B cell (primary cell): ENCODE data around the gene RAD51B. TPM values are rescaled to one million over a fixed set of nuclear protein-coding genes. Genes with fewer than 3 reads are reported as not detected.

Experiments
- ATAC-seq: fragments of 200-7000 bp; cut with Tn5 transposase; one replicate; pipeline ENCODE4 v1.10.0; 2021; ENCODE audit warnings: low read depth, mild to moderate bottlenecking, moderate number of reproducible peaks, moderate library complexity
- CTCF ChIA-PET: fragments of 350-600 bp; sonication (Branson Sonifier 250); formaldehyde crosslinking; loops from one replicate; lab custom pipeline; 2021; ENCODE audit warnings: antibody characterized with exemption, inconsistent platforms; lab: Charles Lee
- POLR2A ChIA-PET: fragments of 350-600 bp; sonication (Branson Sonifier 250); formaldehyde crosslinking; loops from one replicate; lab custom pipeline; 2021; ENCODE audit warnings: antibody characterized with exemption; lab: Charles Lee
- DNase-seq: peaks from one replicate; pipeline ENCODE4 v3.0.0; 2013
- H2AFZ ChIP-seq: 2 replicates; pipeline ENCODE4 v1.6.1; 2012; ENCODE audit warnings: mild to moderate bottlenecking, low read depth, low read length; ENCODE audit not compliant: insufficient read depth, poor library complexity, severe bottlenecking
- H3K27ac ChIP-seq, 2 donors: 1 replicate in 1 of 2; 2 replicates in 1 of 2; pipeline ENCODE4 v1.5.1; 2012 to 2013; ENCODE audit warnings: low read length in 2 of 2, mild to moderate bottlenecking in 2 of 2, moderate library complexity in 1 of 2
- H3K27me3 ChIP-seq, 4 experiments: fragments of 200-600 bp in 1 of 4; sonication (generic) in 1 of 4; replicated peaks in 1 of 4; 1 replicate in 2 of 4; 2 replicates in 2 of 4; pipeline versions ENCODE4 v1.6.1 to v1.7.0; 2013 to 2016; ENCODE audit warnings: low read length in 3 of 4, mild to moderate bottlenecking in 2 of 4, mixed read lengths in 1 of 4, moderate library complexity in 1 of 4; ENCODE audit not compliant: insufficient read depth in 4 of 4, control insufficient read depth in 3 of 4; ENCODE audit errors: control extremely low read depth in 1 of 4
- H3K36me3 ChIP-seq, 2 experiments: replicated peaks in 1 of 2; 1 replicate in 1 of 2; 2 replicates in 1 of 2; pipeline versions ENCODE4 v1.6.1 to v1.7.1; 2013; ENCODE audit warnings: low read length in 1 of 2; ENCODE audit not compliant: insufficient read depth in 2 of 2, control insufficient read depth in 1 of 2; ENCODE audit errors: control extremely low read depth in 1 of 2, extremely low read depth in 1 of 2
- H3K4me1 ChIP-seq, 2 donors: fragments of 200-600 bp in 1 of 2; sonication (generic) in 1 of 2; 1 replicate in 1 of 2; 2 replicates in 1 of 2; pipeline versions ENCODE4 v1.5.1 to v1.6.1; 2013 to 2017; ENCODE audit warnings: low read length in 2 of 2; ENCODE audit not compliant: control insufficient read depth in 2 of 2, insufficient read depth in 2 of 2
- H3K4me2 ChIP-seq: replicated peaks from 2 replicates; pipeline ENCODE3; 2012; ENCODE audit warnings: mild to moderate bottlenecking, low read depth, low read length; ENCODE audit not compliant: poor library complexity, severe bottlenecking
- H3K4me3 ChIP-seq, 5 experiments: fragments of 200-600 bp in 1 of 5; sonication (generic) in 1 of 5; 1 replicate in 3 of 5; 2 replicates in 2 of 5; pipeline versions ENCODE4 v1.5.1 to v1.7.0; 2011 to 2016; ENCODE audit warnings: low read length in 4 of 5, mild to moderate bottlenecking in 4 of 5, low read depth in 2 of 5, control low read depth in 1 of 5, moderate library complexity in 1 of 5; ENCODE audit not compliant: insufficient read depth in 1 of 5; ENCODE audit errors: control extremely low read depth in 1 of 5, extremely low read depth in 1 of 5
- H3K79me2 ChIP-seq: fragments of 200-600 bp; sonication (generic); one replicate; pipeline ENCODE4 v1.6.0; 2016; ENCODE audit warnings: low read length; ENCODE audit not compliant: control insufficient read depth, insufficient read depth
- H3K9ac ChIP-seq: fragments of 200-600 bp; sonication (generic); 2 replicates; pipeline ENCODE4 v1.6.1; 2017; ENCODE audit warnings: mild to moderate bottlenecking, low read length, moderate library complexity
- H3K9me3 ChIP-seq, 3 donors: one replicate each; pipeline versions ENCODE4 v1.6.1 to v1.7.1; 2013; ENCODE audit warnings: low read length in 2 of 3; ENCODE audit not compliant: control insufficient read depth in 2 of 3, insufficient read depth in 1 of 3; ENCODE audit errors: control extremely low read depth in 1 of 3
- H4K20me1 ChIP-seq: 2 replicates; pipeline ENCODE4 v1.6.0; 2012; ENCODE audit warnings: mild to moderate bottlenecking, low read length; ENCODE audit not compliant: insufficient read depth, control insufficient read depth, poor library complexity, severe bottlenecking
- H3K27ac Mint-ChIP-seq: one replicate; pipeline ENCODE4 v1.8.0; 2021; ENCODE audit warnings: mixed read lengths
- H3K27me3 Mint-ChIP-seq: one replicate; pipeline ENCODE4 v1.8.0; 2021; ENCODE audit warnings: mixed read lengths
- H3K4me1 Mint-ChIP-seq: one replicate; pipeline ENCODE4 v1.8.0; 2021; ENCODE audit warnings: mixed read lengths
- H3K4me3 Mint-ChIP-seq: one replicate; pipeline ENCODE4 v1.8.0; 2021; ENCODE audit warnings: mixed read lengths
- H3K9me3 Mint-ChIP-seq: one replicate; pipeline ENCODE4 v1.8.0; 2022; ENCODE audit warnings: mixed read lengths; ENCODE audit not compliant: insufficient read depth
- EZH2 ChIP-seq: IDR thresholded peaks from 2 replicates; pipeline ENCODE4 v1.6.1; 2012; ENCODE audit warnings: borderline replicate concordance, low read depth, mild to moderate bottlenecking, moderate library complexity, low read length; ENCODE audit not compliant: insufficient read depth, poor library complexity, severe bottlenecking
- WGBS: methylation state at CpG from one replicate; pipeline ENCODE4 v1.1.5; 2013; ENCODE audit warnings: missing lambda C conversion rate; ENCODE audit not compliant: insufficient coverage; 5-methylcytosine and 5-hydroxymethylcytosine counted together
- intact Hi-C: fragments of 100-400 bp; cut with micrococcal nuclease; formaldehyde crosslinking; loops from one replicate; pipeline ENCODE4 v1.10.0; 2022
- polyA plus RNA-seq: library from polyadenylated mRNA; depleted of rRNA; stranded (reverse); fragments of >200 nt; gene quantifications from 2 replicates; pipeline ENCODE4 v1.2.3, GENCODE V29; 2012
- total RNA-seq, 2 donors: library from RNA; stranded (reverse); fragments of 120-200 nt in 1 of 2; gene quantifications; 1 replicate in 1 of 2; 2 replicates in 1 of 2; pipeline versions ENCODE4 v1.2.3 to v1.2.4, GENCODE V29; 2013 to 2022
- TF ChIP-seq, protein P1 (sequence below): fragments of 200-600 bp; IDR thresholded peaks from one replicate; pipeline ENCODE4 v1.8.0; 2022; ENCODE audit warnings: antibody characterized with exemption, mild to moderate bottlenecking

RAD51B gene
- total and polyA plus RNA-seq, 2 donors (not counting 1 experiment from before 2014, with no cell fraction given), result 6.5 to 60.6 TPM

DNA sequence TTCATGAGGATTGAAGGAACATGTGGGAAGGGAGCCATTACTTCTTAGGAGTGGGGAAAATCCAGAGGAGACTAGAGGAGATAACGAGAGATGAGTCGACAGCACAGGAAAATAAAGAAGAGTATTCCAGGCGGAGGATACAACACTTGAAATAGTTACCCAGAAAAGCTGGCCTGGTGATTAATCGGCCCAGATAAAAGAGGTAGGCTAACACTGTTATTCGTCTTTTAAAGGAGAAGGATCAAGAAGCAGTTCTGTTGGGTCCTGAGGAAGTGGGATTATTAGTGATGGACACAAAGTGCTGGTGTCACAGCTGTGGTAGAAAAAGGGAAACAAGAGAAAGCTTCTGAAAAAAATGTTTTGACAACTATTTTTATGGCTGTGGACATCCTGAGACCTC is 548.0 kb downstream of the RAD51B start:
- Histone ChIP-seq H3K4me2 (peak overlapping the region; percentile 71), H2AFZ (no peak overlapping the region), H3K4me1 (peaks cover 82 to 93% of the 10 kb centered on the region in 2 donors), H3K9me3 (peaks cover 0 to 9% (median 0%) of the 10 kb centered on the region in 3 donors), H4K20me1 (no peaks in the 10 kb centered on the region), H3K79me2 (no peaks in the 10 kb centered on the region), H3K27me3 (no peaks in the 10 kb centered on the region), H3K4me3 (no peak overlapping the region), H3K36me3 (no peaks in the 10 kb centered on the region), H3K9ac (no peak overlapping the region), H3K27ac (peak overlapping the region; percentile 78 to 84)
- no peak for TF ChIP-seq EZH2
- TF ChIP-seq, protein P1, sequence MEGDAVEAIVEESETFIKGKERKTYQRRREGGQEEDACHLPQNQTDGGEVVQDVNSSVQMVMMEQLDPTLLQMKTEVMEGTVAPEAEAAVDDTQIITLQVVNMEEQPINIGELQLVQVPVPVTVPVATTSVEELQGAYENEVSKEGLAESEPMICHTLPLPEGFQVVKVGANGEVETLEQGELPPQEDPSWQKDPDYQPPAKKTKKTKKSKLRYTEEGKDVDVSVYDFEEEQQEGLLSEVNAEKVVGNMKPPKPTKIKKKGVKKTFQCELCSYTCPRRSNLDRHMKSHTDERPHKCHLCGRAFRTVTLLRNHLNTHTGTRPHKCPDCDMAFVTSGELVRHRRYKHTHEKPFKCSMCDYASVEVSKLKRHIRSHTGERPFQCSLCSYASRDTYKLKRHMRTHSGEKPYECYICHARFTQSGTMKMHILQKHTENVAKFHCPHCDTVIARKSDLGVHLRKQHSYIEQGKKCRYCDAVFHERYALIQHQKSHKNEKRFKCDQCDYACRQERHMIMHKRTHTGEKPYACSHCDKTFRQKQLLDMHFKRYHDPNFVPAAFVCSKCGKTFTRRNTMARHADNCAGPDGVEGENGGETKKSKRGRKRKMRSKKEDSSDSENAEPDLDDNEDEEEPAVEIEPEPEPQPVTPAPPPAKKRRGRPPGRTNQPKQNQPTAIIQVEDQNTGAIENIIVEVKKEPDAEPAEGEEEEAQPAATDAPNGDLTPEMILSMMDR, result no peak
- Mint-ChIP-seq H3K4me1 (peaks cover 91% of the 10 kb centered on the region), H3K9me3 (no peaks in the 10 kb centered on the region), H3K27ac (peak overlapping the region; percentile 97), H3K4me3 (peak overlapping the region; percentile 70), H3K27me3 (no peaks in the 10 kb centered on the region)
- intact Hi-C loops, result loop anchor here (5.0 kb wide), 2 partner anchors 100 to 450 kb away; no protein-coding TSS in a partner anchor
- CTCF ChIA-PET, result interaction anchor here (0.8 to 3.1 kb wide), 12 partner anchors 9 to 448 kb away, joined by 3 to 12 read pairs (median 4); no protein-coding TSS in a partner anchor
- 65% methylated on average over 5 of the region's 5 CpGs for WGBS
- no peak for ATAC-seq
- peak; percentile 36 for DNase-seq
- POLR2A ChIA-PET, result interaction anchor here (0.6 to 1.8 kb wide), 6 partner anchors 19 to 432 kb away, joined by 3 to 8 read pairs (median 3); no protein-coding TSS in a partner anchor

DNA sequence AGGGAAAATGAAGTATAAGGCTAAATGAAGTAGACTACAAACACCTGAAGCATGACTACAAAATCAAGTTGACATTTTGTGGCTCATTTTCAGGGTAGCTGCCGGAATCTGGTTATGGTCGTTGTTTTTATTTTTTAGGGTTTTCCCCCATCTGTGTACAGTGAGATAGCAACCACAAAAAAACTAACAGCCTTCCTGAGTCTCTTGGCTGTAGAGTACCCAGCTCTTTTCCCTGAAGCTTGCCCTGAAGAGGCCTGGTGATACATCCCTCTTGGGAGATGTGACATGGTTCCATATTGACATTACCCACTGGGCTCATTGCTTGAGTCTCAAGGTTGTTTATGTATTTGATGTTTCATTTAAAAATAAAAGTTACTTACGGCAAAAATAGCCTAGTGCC is 549.3 kb downstream of the RAD51B start:
- WGBS, result no CpG with 5 or more reads among the region's 3 CpGs
- intact Hi-C loops, result loop anchor here (2.0 to 5.0 kb wide), 7 partner anchors 34 to 448 kb away; no protein-coding TSS in a partner anchor
- peak overlapping the region; percentile 97 for H3K27ac Mint-ChIP-seq
- Histone ChIP-seq H3K27ac (peak overlapping the region; percentile 78 to 84), H3K36me3 (no peaks in the 10 kb centered on the region), H3K9me3 (peaks cover 0 to 7% (median 0%) of the 10 kb centered on the region in 3 donors), H2AFZ (peak overlapping the region; percentile 61), H3K79me2 (no peaks in the 10 kb centered on the region), H3K9ac (peak overlapping the region; percentile 31), H3K4me3 (peak overlapping the region in 4 of 5 experiments; percentile 1 to 20 (median 14)), H3K27me3 (no peaks in the 10 kb centered on the region), H3K4me2 (peak overlapping the region; percentile 71), H4K20me1 (no peaks in the 10 kb centered on the region), H3K4me1 (peaks cover 78 to 92% of the 10 kb centered on the region in 2 donors)
- H3K4me3 Mint-ChIP-seq, result peak overlapping the region; percentile 73
- peaks cover 2% of the 10 kb centered on the region for H3K9me3 Mint-ChIP-seq
- POLR2A ChIA-PET, result interaction anchor here (0.7 to 1.8 kb wide), 9 partner anchors 33 to 447 kb away, joined by 3 to 8 read pairs (median 4); no protein-coding TSS in a partner anchor
- TF ChIP-seq, protein P1, result no peak
- TF ChIP-seq EZH2, result no peak
- peak; percentile 65 for DNase-seq
- CTCF ChIA-PET, result interaction anchor here (0.6 to 3.1 kb wide), 15 partner anchors 10 to 448 kb away, joined by 3 to 12 read pairs (median 4); partner anchors contain the start of gene ZFP36L1
- ATAC-seq, result peak; percentile 84
- peaks cover 91% of the 10 kb centered on the region for H3K4me1 Mint-ChIP-seq
- no peaks in the 10 kb centered on the region for H3K27me3 Mint-ChIP-seq
